ENCODE data around the gene SEC24C.
"Not testable (repeated sequence)": the region's sequence is repeated elsewhere in the genome, so short reads cannot be mapped to it uniquely, and the experiment has no call there.

Gene SEC24C

DNA sequence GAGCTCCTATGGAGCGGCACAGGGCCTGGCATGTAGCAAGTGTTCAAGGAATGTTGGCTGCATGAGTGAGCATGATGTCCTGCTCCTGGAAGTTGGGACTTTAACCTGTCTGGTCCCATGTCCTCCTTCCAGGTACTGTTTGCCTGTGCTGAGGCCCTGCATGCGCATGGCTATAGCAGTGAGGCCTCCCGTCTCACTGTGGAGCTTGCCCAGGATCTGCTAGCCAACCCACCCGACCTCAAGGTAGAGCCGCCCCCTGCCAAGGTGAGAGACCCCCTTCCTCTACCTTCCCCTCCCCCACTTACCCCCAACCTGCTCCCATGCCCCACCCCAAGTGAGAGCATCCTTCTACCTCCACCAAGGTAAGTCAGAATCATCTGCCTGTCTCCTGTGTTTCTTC, 49.3 kb downstream of the SEC24C start:
- no peak for DNase-seq (ENCODE audit: low read depth)

DNA sequence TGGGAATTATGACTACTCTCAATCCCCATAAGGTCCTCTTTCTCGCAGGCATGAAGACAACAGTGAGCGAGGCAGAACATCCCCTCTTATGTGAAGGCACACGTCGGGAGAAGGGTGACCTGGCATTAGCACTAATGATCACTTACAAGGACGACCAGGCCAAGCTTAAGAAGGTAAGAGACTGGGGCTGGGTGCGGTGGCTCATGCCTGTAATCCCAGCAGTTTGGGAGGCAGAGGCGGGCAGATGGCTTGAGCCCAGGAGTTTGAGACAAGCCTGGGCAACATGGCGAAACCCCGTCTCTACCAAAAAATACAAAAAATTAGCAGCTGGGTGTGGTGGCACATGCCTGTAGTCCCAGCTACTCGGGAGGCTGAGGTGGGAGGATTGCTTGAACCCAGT, 51.3 kb downstream of the SEC24C start:
- DNase-seq (ENCODE audit: low read depth): not testable (repeated sequence)

GRCh38 chr10:73796035-73796434, 51.9 kb downstream of the SEC24C start:
- DNase-seq (ENCODE audit: low read depth): not testable (repeated sequence)

GRCh38 chr10:73796766-73797165, 52.6 kb downstream of the SEC24C start:
- no peak for DNase-seq (ENCODE audit: low read depth)

DNA sequence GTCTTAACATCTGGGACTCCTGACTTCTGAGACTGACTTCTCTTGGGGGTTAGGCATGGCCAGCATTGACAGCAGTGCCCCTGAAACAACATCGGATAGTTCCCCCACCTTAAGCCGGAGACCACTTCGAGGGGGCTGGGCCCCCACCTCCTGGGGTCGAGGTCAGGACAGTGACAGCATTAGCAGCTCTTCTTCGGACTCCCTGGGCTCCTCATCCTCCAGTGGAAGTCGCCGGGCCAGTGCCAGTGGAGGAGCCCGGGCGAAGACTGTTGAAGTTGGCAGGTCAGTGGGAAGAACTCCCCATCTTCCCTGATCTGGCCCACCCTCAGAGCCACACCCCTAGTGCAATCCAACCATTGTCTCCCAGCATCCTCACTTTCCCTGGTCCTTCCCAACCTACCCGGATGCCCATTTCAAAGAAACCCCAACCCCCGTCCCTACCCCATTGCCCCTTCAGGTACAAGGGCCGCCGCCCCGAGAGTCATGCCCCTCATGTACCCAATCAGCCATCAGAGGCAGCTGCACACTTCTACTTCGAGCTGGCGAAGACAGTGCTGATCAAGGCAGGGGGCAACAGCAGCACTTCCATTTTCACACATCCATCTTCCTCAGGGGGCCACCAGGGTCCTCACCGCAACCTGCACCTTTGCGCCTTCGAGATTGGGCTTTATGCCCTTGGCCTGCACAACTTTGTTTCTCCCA, 53.3 kb downstream of the SEC24C start:
- DNase-seq (ENCODE audit: low read depth): no peak

GRCh38 chr10:73798087-73798486, 53.9 kb downstream of the SEC24C start:
- no peak for DNase-seq (ENCODE audit: low read depth)

DNA sequence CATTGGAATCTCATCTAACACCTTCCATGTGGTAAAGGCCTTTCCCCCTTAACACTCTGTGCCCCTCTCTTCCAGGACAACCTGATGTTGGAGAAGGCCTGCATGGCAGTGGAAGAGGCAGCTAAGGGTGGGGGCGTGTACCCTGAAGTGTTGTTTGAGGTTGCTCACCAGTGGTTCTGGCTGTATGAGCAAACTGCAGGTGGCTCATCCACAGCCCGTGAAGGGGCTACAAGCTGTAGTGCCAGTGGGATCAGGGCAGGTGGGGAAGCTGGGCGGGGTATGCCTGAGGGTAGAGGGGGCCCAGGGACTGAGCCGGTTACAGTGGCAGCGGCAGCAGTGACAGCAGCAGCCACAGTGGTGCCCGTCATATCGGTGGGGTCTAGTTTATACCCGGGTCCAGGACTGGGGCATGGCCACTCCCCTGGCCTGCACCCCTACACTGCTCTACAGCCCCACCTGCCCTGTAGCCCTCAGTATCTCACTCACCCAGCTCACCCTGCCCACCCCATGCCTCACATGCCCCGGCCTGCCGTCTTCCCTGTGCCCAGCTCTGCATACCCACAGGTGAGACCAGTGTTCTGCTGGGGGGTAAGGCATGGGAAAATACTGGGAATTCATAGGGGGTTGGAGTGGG, 54.9 kb downstream of the SEC24C start:
- DNase-seq (ENCODE audit: low read depth): no peak

DNA sequence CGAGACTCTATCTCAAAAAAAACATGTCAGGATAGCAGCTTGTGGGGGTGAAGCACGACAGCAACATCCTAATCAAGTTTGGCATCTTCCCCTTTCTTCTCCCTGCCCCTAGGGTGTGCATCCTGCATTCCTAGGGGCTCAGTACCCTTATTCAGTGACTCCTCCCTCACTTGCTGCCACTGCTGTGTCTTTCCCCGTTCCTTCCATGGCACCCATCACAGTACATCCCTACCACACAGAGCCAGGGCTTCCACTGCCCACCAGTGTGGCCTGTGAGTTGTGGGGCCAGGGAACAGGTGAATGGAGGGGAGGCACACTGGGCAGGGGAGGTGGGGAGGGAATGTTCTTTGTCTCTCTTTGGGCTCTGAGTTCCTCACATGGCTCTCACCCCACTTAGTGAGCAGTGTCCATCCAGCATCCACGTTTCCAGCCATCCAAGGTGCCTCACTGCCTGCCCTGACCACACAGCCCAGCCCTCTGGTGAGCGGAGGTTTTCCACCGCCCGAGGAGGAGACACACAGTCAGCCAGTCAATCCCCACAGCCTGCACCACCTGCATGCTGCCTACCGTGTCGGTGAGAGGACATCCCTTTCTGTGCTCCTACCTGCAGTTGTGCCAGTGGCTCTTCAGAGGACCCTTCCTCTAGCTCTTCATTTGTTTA, 55.9 kb downstream of the SEC24C start:
- no peak for DNase-seq (ENCODE audit: low read depth)

- DNase-seq (ENCODE audit: low read depth): no peak
These were observed 56.5 kb downstream of the SEC24C start for GRCh38 chr10:73800560-73801252.

GRCh38 chr10:73801253-73801590, 57.0 kb downstream of the SEC24C start:
- no peak for DNase-seq (ENCODE audit: low read depth)

- DNase-seq (ENCODE audit: low read depth): no peak
These were observed 58.3 kb downstream of the SEC24C start for GRCh38 chr10:73802276-73802991.

DNA sequence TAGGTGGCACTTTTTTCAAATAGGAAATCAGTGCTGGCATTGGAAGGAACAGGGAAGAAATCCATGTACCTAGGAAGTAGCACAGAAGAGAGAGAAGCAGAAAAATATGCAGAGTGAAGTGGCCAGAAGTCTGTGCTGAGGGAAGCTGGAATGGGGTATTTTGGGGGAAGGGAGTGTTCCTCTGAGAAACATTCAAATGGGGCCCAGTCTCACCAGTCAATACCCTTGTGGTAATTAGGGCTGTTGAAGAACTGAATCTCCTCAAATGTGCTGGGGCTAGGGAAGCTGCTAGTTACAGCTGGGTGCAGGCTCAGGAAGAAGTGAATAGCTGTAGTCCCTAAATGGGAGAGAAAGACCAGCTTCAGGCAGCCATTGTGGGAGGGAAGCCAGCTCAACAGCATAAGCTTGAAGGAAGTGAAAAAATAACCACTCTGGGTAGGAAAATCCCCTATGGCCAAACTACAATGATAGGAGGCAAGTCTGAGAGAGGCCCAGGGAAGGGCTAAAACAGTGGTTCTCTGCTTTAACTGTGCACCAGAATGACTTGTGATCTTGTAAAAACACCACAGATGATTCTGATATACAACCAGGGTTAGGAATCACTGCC, 59.6 kb downstream of the SEC24C start:
- no peak for DNase-seq (ENCODE audit: low read depth)

- no peak for DNase-seq (ENCODE audit: low read depth)
These were observed 62.2 kb downstream of the SEC24C start for GRCh38 chr10:73806176-73806950.

- DNase-seq (ENCODE audit: low read depth): no peak
These were observed 63.3 kb downstream of the SEC24C start for GRCh38 chr10:73807471-73807870.

GRCh38 chr10:73808021-73808815, 64.0 kb downstream of the SEC24C start:
- no peak for DNase-seq (ENCODE audit: low read depth)

- DNase-seq (ENCODE audit: low read depth): no peak
These were observed 65.1 kb downstream of the SEC24C start for GRCh38 chr10:73809061-73809818.

DNA sequence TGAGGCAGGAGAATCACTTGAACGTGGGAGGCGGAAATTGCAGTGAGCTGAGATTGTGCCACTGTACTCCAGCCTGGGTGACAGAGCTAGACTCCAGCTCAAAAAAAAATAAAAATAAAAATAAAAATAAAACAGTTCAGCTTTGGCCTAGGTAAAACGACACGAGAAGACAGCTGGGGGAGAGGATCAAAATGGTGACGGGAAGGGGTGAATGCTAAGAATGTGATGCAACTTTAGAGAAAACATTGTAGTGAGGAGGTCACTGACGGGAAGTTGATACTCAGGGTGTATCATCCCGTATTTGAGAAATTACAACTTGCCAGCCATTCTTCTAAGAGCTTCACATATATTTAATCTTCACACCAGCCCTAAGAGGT, 66.2 kb downstream of the SEC24C start:
- no peak for DNase-seq (ENCODE audit: low read depth)

DNA sequence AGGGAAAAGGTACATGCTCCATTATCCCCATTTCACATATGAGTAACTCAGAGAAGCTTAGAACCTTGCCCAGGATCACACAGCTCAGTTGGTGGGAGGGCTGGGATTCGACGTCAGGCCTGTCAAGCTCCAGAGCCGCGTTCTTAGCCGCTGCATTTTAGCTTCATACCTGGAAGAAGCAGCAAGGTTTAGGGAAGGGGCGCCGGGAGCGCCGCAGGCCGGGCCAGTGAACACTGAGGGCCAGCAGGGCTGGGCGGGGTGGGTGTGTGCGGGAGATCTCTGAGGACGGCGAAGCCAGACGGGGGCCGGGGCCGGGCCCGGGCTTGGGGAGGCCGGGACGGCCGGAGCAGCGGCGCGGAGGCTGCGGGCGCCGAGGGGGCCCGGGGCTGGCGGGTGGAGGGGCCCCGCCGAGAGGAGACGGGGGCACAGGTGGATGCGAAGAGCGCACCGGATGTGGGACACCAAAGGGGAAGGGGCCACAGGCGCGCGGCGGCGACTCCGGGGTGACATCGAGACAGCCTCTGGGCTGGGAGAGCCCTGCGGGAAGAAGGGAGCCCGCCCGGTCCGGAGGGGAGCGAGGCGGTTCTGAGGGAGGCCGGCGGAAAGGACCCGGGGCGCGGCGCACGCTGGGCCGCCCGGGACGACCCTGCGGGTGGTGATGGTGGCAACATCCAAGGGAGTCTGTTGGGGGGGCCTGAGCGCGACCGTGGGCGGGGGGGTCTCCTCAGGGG, 66.7 kb downstream of the SEC24C start:
- DNase-seq (ENCODE audit: low read depth): peak; percentile 49

DNA sequence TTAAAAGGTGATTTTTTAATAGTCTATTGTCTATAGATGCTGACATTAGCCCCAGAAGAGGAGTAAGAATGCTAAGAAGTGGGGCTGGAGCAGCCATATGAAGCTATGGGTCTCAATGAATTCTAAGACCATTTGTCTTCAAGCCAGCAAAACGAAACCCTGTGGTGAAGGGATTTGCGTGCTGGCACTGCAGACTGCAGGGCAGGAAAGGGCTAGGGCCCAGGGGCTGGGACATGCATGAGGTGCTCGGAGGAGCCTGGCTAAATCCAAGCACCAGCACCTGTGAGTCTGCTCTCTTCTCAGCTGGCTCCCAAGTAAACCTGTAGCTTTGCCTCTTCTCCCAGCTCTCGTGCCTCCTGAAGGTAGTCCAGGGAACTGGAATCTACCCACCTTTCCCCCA, 68.5 kb downstream of the SEC24C start:
- DNase-seq (ENCODE audit: low read depth): no peak

All from activated T-helper 9 cell treated with anti-CD3 and anti-CD28 coated beads, Interleukin-2, amount 50 U/mL, for 16 hours (primary cell).